HepG2 (cell line): ENCODE results near the gene STK36. TPM values are rescaled to one million over a fixed set of nuclear protein-coding genes. Genes with fewer than 3 reads are reported as not detected.

Source experiments
- BHLHE40 ChIP-seq: IDR thresholded peaks from 2 replicates; pipeline ENCODE4 v1.6.1; 2011; ENCODE audit warnings: low read length, improper control_type of control experiment
- CCAR2 ChIP-seq: fragments of 200-400 bp; formaldehyde crosslinking; optimal IDR thresholded peaks from 2 replicates; pipeline ENCODE3; 2018; ENCODE audit warnings: low read depth, mild to moderate bottlenecking, low read length, moderate library complexity
- CTCF ChIP-seq: sonication (generic); formaldehyde crosslinking; IDR thresholded peaks from 2 replicates; pipeline ENCODE4 v1.5.0; 2020; ENCODE audit warnings: mild to moderate bottlenecking, missing genetic modification reagents, moderate library complexity
- GATAD1 ChIP-seq: IDR thresholded peaks from 2 replicates; pipeline ENCODE4 v1.6.1; 2016; ENCODE audit warnings: missing genetic modification reagents, missing compliant biosample characterization
- HIC2 ChIP-seq: sonication (generic); formaldehyde crosslinking; IDR thresholded peaks from 2 replicates; pipeline ENCODE4 v1.9.0; 2022; ENCODE audit warnings: low read depth, missing genetic modification reagents
- HNF4G ChIP-seq, 2 experiments: sonication (generic) in 1 of 2; formaldehyde crosslinking in 1 of 2; IDR thresholded peaks; 2 replicates each; pipeline versions ENCODE4 v1.4.0 to v1.6.1; 2011 to 2020; ENCODE audit warnings: borderline replicate concordance in 2 of 2, low read depth in 2 of 2, mild to moderate bottlenecking in 2 of 2, low read length in 1 of 2, missing genetic modification reagents in 1 of 2, moderate library complexity in 1 of 2
- PAF1 ChIP-seq: IDR thresholded peaks from 2 replicates; pipeline ENCODE4 v1.6.1; 2016; ENCODE audit warnings: missing genetic modification reagents, missing compliant biosample characterization
- ZC3H4 ChIP-seq: sonication (generic); formaldehyde crosslinking; IDR thresholded peaks from 2 replicates; pipeline ENCODE4 v1.4.0; 2020; ENCODE audit warnings: missing genetic modification reagents, borderline replicate concordance
- ZFP62 ChIP-seq: sonication (generic); formaldehyde crosslinking; IDR thresholded peaks from 2 replicates; pipeline ENCODE4 v1.4.0; 2020; ENCODE audit warnings: missing genetic modification reagents
- ZFP90 ChIP-seq: sonication (generic); formaldehyde crosslinking; IDR thresholded peaks from 2 replicates; pipeline ENCODE4 v1.8.0; 2022; ENCODE audit warnings: missing genetic modification reagents, mild to moderate bottlenecking, inconsistent platforms, borderline replicate concordance
- ZFYVE20 ChIP-seq: sonication (generic); formaldehyde crosslinking; IDR thresholded peaks from 2 replicates; pipeline ENCODE4 v1.8.0; 2023; ENCODE audit warnings: low read depth, mild to moderate bottlenecking, moderate library complexity, missing genetic modification reagents, borderline replicate concordance
- ZNF124 ChIP-seq: sonication (generic); formaldehyde crosslinking; IDR thresholded peaks from 2 replicates; pipeline ENCODE4 v1.4.0; 2020; ENCODE audit warnings: missing genetic modification reagents
- ZNF512B ChIP-seq: sonication (generic); formaldehyde crosslinking; IDR thresholded peaks from 2 replicates; pipeline ENCODE4 v1.5.1; 2020; ENCODE audit warnings: missing genetic modification reagents, mild to moderate bottlenecking, borderline replicate concordance
- ZNF768 ChIP-seq: sonication (generic); formaldehyde crosslinking; IDR thresholded peaks from 2 replicates; pipeline ENCODE4 v1.4.0; 2020; ENCODE audit warnings: missing genetic modification reagents
- ZNF773 ChIP-seq: sonication (generic); formaldehyde crosslinking; IDR thresholded peaks from 2 replicates; pipeline ENCODE4 v1.4.0; 2020; ENCODE audit warnings: missing genetic modification reagents, borderline replicate concordance
- ZNF792 ChIP-seq: IDR thresholded peaks from 2 replicates; pipeline ENCODE4 v1.6.1; 2016
- polyA plus RNA-seq, 8 experiments: library from polyadenylated mRNA; depleted of rRNA in 3 of 8; stranded (reverse) in 7 of 8; unstranded in 1 of 8; fragments of >200 nt; fragmentation: Illumina TruSeq in 4 of 8; extraction: Trizol in 4 of 8; gene quantifications; 2 replicates each; pipeline versions ENCODE4 v1.2.1 to v1.2.3, GENCODE V29; 2011 to 2016; ENCODE audit warnings: low read depth in 4 of 8, missing spikeins in 1 of 8, mixed read lengths in 1 of 8; ENCODE audit not compliant: insufficient read depth in 1 of 8
- total RNA-seq, 5 experiments: library from RNA; depleted of rRNA; stranded (reverse); fragments of >200 nt; fragmentation: Illumina TruSeq; extraction: Trizol; gene quantifications; 2 replicates each; pipeline ENCODE4 v1.2.3, GENCODE V29; 2016; ENCODE audit warnings: low read depth in 1 of 5
- TF ChIP-seq, protein P1 (sequence below): sonication (generic); formaldehyde crosslinking; IDR thresholded peaks from 2 replicates; pipeline ENCODE4 v1.4.0; 2020; ENCODE audit warnings: missing genetic modification reagents, mild to moderate bottlenecking, borderline replicate concordance
- TF ChIP-seq, protein P2 (sequence below): sonication (generic); formaldehyde crosslinking; IDR thresholded peaks from 2 replicates; pipeline ENCODE4 v1.5.0; 2020; ENCODE audit warnings: mild to moderate bottlenecking, missing genetic modification reagents

Gene STK36
- total and polyA plus RNA-seq, 2 of the 13 experiments (the other 11 are each of a cell fraction or from before 2014, with no cell fraction given): 45.9 to 83.5 TPM

DNA sequence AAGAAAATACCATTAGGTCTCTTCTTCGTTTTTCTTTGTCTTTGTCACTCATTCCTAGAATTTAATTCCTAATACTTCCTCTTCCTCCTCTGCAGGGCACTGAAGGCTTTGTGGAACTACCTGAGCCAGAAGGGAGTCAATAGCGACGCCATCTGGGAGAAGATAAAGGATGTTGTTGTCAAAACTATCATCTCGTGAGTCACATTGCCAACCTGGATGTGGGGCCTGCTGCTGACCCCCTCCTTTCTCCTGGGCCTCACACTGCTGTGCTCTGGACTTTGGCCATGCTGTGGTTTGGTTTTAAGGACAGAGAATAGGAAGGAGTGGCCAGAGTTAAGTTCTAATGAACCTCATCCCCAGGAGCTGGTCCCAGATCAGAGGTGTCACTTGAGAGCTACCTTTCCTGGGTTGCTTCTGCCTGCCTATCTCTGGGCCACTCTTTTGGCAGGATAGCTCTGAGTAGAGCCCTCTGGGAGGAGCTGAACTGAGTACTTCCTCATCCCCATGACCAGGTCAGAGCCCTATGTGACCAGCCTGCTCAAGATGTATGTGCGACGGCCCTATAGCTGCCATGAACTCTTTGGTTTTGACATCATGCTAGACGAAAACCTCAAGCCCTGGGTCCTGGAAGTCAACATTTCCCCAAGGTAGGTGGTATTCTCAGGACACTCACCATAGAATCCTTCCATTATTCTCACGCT lies 77.0 kb downstream of the STK36 start (continued):
- no peak for TF ChIP-seq ZNF768
- no peak for TF ChIP-seq ZNF512B (CRISPR knock-in tag)
- TF ChIP-seq, protein P1, sequence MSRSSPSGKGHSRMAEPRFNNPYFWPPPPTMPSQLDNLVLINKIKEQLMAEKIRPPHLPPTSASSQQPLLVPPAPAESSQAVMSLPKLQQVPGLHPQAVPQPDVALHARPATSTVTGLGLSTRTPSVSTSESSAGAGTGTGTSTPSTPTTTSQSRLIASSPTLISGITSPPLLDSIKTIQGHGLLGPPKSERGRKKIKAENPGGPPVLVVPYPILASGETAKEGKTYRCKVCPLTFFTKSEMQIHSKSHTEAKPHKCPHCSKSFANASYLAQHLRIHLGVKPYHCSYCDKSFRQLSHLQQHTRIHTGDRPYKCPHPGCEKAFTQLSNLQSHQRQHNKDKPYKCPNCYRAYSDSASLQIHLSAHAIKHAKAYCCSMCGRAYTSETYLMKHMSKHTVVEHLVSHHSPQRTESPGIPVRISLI: no peak; the same call in 1 of the 2 replicates
- no peak for TF ChIP-seq HIC2 (CRISPR knock-in tag)
- no peak for TF ChIP-seq ZFP90 (CRISPR knock-in tag)
- peak; percentile 69 for TF ChIP-seq CCAR2
- TF ChIP-seq ZFP62 (CRISPR knock-in tag): no peak
- TF ChIP-seq, protein P2, sequence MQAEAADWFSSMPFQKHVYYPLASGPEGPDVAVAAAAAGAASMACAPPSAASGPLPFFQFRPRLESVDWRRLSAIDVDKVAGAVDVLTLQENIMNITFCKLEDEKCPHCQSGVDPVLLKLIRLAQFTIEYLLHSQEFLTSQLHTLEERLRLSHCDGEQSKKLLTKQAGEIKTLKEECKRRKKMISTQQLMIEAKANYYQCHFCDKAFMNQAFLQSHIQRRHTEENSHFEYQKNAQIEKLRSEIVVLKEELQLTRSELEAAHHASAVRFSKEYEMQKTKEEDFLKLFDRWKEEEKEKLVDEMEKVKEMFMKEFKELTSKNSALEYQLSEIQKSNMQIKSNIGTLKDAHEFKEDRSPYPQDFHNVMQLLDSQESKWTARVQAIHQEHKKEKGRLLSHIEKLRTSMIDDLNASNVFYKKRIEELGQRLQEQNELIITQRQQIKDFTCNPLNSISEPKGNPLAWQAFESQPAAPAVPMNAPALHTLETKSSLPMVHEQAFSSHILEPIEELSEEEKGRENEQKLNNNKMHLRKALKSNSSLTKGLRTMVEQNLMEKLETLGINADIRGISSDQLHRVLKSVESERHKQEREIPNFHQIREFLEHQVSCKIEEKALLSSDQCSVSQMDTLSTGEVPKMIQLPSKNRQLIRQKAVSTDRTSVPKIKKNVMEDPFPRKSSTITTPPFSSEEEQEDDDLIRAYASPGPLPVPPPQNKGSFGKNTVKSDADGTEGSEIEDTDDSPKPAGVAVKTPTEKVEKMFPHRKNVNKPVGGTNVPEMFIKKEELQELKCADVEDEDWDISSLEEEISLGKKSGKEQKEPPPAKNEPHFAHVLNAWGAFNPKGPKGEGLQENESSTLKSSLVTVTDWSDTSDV: no peak
- peak; percentile 24; the same call in 1 of the 2 replicates for TF ChIP-seq ZNF792 (CRISPR knock-in tag)
- TF ChIP-seq ZNF773 (CRISPR knock-in tag): no peak
- peak; percentile 20; the same call in 1 of the 2 replicates for TF ChIP-seq ZNF124 (CRISPR knock-in tag)
- peak; percentile 76 for TF ChIP-seq GATAD1 (CRISPR knock-in tag)
- peak; percentile 91 for TF ChIP-seq HNF4G (IDR thresholded peaks at IDR 0.05; ENCODE audit: borderline replicate concordance, low read depth, low read length)
- peak; percentile 83; the same call in 1 of the 2 replicates for TF ChIP-seq HNF4G (CRISPR knock-in tag; IDR thresholded peaks at IDR 0.05; ENCODE audit: borderline replicate concordance, low read depth)
- no peak for TF ChIP-seq ZC3H4 (CRISPR knock-in tag)
- TF ChIP-seq CTCF: peak; percentile 80
- no peak for TF ChIP-seq PAF1 (CRISPR knock-in tag)
- TF ChIP-seq ZFYVE20 (CRISPR knock-in tag): no peak
- TF ChIP-seq BHLHE40: peak; percentile 82
